ENCODE measurements around the gene FIGLA.

DNA sequence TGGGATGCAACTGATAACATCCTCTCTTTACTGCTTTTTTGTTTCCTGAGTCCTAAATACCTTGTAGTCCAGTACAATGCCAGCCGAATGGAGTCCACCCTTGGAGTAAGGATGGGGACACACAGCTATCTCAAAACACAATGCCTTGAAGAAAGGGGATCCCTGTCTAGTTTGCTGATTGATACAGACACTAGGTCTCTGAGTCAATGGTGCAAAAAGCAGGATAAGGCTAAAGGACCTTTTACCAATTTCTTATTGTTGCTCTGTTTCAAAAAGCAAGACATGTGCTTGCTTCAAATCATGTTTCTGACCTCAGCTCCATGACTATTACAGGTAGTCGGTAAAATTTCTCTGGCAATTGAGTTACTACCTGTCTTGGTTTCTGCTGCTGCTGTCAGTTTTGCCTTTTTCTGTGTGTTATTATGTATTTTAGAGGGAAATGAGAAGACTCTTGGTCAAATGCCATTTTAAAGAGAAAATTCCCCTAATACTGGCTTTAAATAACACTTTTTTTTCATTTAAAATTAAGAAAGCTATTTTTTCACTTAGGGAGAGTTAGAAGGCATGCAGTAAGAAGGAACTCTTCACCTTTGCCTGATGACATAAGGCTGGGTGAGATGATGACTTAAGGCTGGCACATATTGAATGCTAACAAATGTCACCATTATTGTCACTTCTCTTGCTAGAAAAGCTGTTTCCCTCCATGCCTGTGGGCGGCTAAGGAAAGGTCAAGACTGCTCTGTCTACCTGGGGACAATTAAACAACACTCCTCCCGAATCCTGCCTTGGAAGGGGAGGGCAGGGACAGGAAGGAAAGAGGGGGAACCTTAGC is 4.9 kb upstream of the FIGLA start:
- TF ChIP-seq, protein P1, sequence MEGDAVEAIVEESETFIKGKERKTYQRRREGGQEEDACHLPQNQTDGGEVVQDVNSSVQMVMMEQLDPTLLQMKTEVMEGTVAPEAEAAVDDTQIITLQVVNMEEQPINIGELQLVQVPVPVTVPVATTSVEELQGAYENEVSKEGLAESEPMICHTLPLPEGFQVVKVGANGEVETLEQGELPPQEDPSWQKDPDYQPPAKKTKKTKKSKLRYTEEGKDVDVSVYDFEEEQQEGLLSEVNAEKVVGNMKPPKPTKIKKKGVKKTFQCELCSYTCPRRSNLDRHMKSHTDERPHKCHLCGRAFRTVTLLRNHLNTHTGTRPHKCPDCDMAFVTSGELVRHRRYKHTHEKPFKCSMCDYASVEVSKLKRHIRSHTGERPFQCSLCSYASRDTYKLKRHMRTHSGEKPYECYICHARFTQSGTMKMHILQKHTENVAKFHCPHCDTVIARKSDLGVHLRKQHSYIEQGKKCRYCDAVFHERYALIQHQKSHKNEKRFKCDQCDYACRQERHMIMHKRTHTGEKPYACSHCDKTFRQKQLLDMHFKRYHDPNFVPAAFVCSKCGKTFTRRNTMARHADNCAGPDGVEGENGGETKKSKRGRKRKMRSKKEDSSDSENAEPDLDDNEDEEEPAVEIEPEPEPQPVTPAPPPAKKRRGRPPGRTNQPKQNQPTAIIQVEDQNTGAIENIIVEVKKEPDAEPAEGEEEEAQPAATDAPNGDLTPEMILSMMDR (IDR thresholded peaks at IDR 0.05) = no peak
- no peak for TF ChIP-seq POLR2A (IDR thresholded peaks at IDR 0.05)

Measured in prostate gland (tissue), 2 donors.